GF-D8 (cell line): ENCODE measurements around the gene SLC31A1.

Experiments
- DNase-seq: peaks from one replicate; lab custom pipeline; 2025; lab: John Stamatoyannopoulos, UW

The SLC31A1 gene

DNA sequence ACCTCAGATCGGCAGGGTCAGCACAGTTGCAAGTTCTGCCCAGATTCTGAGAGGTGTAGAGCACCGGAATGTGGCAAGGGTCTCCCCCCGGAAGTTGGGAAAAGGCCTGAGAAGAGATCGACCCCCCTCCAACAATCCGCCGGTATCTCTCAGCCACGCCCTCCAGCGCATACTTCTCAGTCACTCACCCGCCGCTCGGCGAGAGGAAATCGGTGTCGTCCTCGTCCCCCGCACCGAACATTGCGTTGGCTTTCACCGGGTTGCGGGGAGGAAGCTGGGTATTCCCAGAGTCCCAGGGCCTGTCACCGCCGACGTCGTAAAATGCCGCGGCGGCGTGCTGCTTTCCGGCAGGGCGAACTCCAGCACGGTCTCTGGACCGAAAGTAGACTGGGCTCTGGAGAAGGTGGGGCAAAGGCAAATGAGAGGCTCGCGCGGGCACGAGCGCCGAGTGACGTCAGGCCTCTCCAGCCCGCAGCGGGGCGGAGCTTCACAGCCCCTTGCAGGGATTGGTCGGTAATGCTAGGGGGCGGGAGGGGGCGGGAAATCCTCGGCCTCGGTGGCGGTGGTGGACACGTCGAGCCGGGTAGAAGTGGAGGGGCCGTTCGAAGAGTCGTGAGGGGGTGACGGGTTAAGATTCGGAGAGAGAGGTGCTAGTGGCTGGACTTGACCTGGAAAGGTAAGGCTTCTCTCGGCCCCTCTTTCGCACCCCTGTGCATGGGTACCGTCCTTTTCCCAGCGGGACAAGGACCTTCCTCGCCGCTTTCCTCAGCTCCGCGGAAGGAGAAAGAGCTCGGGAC lies at the start of gene SLC31A1, which contains the start of gene FKBP15:
SLC31A1 (plus strand) TSS at position 542 of the 797 bp plus-strand sequence. CDS start 34,605 bp downstream, outside the sequence.
FKBP15 (minus strand) TSS at position 275 of the 797 bp plus-strand sequence; CDS start at position 241, 34 bp downstream.
- DNase-seq: peak; percentile 93

GRCh38 chr9:113173341-113173740 lies 48.0 kb upstream of the SLC31A1 start:
- DNase-seq: no peak

- no peak for DNase-seq
Measured at GRCh38 chr9:113176803-113177202, 44.5 kb upstream of the SLC31A1 start.

DNA sequence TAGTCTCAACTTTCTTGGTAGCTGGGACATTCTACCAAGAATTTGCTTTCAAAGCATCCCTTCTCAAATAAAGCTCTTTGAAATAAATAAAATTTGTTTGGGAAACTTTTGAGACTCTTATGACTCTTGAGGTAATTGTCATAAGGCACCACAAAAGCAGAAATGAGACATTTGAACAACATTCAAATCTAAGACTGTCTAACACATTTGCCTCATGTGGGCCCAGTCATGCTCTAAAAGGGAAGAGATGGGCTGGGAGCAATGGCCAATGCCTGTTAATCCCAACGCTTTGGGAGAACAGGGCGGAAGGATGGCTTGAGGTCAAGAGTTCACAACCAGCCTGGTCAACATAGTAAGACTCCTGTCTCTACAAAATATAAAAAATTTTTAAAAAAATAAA lies 44.1 kb upstream of the SLC31A1 start:
- no peak for DNase-seq

DNA sequence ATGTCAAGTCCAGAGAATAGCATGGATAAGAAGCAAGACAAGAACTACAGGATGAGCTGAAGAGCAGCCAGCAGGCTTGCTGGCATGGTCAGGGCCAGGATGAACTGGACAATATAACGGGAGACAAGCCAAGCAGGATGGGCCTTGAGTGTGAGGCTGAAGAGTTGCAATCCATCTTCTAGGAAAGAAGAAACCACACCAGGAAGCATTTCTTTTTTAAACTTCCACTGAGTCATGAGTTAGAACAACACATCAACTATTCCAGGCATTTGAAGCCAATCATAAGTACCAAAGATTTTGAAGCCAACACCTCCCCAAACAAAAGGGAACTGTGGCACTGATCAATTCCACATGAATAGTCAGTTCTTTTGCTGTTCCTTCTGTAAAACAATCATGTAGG lies 43.3 kb upstream of the SLC31A1 start:
- DNase-seq: no peak

GRCh38 chr9:113179839-113180238 lies 41.5 kb upstream of the SLC31A1 start:
- DNase-seq: no peak

- DNase-seq: no peak
Measured at GRCh38 chr9:113181165-113181564, 40.2 kb upstream of the SLC31A1 start.

DNA sequence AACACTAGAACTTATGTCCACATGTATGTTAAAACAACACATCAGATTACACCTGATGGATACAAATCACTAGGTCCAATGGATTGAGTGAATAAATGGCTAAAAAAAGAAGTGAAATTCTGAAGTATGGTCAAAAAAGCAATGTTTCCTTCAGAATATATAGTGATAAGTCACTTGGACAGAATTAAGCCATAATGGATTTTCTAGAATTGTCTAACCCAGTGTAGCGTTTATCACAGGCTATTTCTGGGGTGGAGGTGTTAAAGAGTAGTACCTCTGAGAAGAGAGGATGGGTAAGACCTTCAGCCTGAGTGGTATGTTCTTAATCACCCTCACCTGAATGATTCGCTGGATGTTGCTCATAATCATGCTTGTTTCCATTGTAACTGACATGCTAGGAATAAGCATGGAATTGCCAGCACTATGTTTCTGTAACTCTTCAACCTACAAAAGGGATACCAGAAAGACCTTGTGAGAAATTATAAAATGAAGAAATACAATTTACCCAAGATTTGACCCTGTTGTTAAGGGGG lies 37.3 kb upstream of the SLC31A1 start:
- no peak for DNase-seq

DNA sequence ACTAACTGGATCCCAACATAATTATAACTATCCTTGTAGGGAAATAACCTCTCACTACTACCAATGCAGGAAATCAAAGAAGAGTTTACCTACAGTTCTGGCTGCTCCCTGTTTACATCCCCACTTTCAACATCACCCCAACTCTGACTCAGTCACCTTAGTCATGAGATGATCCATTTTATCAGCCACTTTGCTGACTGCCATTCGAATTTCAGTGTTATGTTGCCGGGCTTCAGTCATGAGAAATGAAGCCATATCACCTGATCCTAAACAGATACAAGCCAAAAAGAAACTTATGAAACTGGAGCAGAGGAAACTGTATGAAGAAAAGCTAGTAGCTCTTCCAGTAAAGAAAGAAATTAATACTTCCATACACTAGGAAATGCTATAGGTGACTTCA lies 36.8 kb upstream of the SLC31A1 start:
- no peak for DNase-seq

DNA sequence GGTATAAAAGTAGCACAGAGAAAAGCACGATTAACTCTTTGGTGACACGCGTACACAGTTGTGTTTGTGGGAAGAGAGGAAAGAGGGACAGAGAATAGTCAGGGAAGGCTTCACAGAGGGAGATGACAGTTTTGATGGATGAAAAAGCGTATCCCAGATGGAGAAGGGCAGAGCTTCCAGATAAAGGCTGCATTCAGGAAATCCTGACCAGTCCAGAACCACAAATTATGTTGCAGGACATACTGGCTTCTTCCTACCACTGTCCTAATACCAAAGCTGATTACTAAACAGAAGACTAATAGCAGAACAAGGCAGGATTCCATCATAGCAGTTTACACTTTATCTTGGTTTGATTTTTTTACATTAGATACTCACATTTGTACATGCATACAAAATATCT lies 36.1 kb upstream of the SLC31A1 start:
- DNase-seq: no peak

DNA sequence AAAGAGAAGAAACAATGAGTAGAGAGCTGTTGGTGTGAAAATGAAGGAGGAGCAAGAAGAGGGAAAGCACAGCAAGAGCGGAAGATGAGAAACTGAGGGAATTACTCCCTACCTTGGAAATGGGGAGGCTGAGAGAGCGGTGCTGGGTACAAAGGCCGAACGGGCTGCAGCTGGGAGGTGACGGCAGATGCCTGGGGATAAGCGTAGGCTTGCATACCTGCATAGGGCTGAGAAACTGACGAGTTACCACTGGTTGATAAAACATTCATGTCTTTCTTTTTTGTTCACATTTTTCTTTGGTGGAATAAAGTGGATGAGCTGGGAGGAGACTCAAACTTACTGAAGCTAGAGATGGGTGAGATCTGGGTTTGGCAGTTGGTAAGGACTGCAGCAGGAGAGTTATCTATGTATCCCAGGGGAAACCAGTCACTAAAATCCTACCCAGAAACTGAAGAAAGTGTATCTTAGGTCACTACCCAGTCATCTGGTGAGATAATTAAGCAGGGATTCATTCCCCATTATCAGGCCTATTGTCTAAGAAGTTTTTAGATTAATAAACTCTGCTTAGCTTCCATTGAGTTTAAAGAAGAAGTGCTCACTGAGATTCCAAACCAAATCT lies 35.1 kb upstream of the SLC31A1 start:
- DNase-seq: no peak

- peak; percentile 72 for DNase-seq
Measured at GRCh38 chr9:113187929-113188595, 33.3 kb upstream of the SLC31A1 start.

DNA sequence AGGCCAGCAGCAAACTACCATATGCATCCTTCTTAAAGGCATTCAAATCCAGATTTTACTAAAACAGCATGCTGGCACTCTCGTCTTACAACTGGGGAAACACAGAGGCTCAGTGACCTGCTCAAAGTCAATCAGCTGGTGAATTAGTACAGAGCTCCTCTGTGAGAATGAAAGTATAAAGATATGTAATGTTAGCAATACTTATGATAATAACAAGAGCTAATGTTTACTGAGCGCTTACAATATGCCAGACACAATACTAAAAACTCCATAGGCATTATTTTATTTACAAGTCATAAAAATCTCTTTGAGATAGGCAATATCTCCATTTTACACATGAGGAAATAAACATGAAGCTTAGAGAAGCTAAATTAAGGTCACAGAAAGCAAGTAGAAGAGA lies 28.9 kb upstream of the SLC31A1 start:
- DNase-seq: no peak

GRCh38 chr9:113199683-113200329 lies 21.5 kb upstream of the SLC31A1 start:
- DNase-seq: no peak

GRCh38 chr9:113205432-113205831 lies 15.9 kb upstream of the SLC31A1 start:
- no peak for DNase-seq

GRCh38 chr9:113205861-113206260 lies 15.5 kb upstream of the SLC31A1 start:
- peak; percentile 7 for DNase-seq

GRCh38 chr9:113210815-113211214 lies 10.5 kb upstream of the SLC31A1 start:
- DNase-seq: no peak

DNA sequence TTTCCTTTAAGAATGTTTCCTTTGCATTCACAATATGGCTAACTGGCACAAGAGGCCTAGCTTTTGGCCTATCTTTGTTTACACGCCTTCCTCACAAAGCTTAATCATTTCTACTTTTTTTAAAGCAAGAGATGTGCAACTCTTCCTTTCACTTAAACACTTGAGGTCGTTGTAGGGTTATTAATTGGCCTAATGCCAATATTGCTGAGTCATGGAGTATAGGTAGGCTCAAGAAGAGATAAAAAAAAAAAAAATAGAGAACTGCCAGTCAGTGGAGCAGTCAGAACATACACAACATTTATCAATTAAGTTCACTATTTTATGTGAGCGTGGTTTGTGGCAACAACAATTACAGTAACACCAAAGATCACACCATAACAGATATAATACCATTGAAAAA lies 6.2 kb upstream of the SLC31A1 start:
- no peak for DNase-seq

- no peak for DNase-seq
Measured at GRCh38 chr9:113216406-113216805, 4.9 kb upstream of the SLC31A1 start.

- peak; percentile 62 for DNase-seq
Measured at GRCh38 chr9:113219186-113219936, 2.0 kb upstream of the SLC31A1 start.

DNA sequence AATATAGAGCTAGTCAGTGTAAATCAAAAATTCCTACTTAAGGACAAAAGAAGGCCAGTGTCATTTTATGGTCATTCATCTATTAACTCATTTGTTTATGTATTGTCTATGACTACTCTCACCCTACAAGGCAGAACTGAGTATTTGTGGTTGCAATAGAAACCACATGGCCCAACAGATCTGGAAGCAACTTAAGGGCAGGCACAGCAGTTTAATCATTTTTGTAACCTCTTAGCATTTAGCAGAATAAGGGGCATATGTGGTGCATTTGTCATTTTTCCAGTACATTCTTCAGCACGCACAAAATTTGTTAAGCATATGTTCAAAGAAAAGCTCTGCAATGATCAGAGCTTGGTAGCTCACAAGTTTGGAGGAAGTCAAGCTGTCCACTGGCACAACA lies 1.4 kb upstream of the SLC31A1 start:
- DNase-seq: peak; percentile 48
